Stomach (tissue), 9 donors: ENCODE measurements around the gene RXRA. TPM values are rescaled to one million over a fixed set of nuclear protein-coding genes. Genes with fewer than 3 reads are reported as not detected.

ENCODE experiments used
- DNase-seq, 2 donors: peaks; one replicate each; pipeline versions ENCODE4 v3.0.0 to v3.0.0-alpha.2; 2013 to 2019
- H3K27ac ChIP-seq, 5 donors: fragments of 200-600 bp in 4 of 5; sonication (generic) in 4 of 5; one replicate each; pipeline ENCODE4 v1.5.1; 2013 to 2019; ENCODE audit warnings: mild to moderate bottlenecking in 1 of 5, moderate library complexity in 1 of 5
- H3K27me3 ChIP-seq, 3 donors: fragments of 200-600 bp; sonication (generic); one replicate each; pipeline ENCODE4 v1.5.1; 2017 to 2019; ENCODE audit warnings: mixed run types in 1 of 3
- H3K36me3 ChIP-seq, 4 donors: fragments of 200-600 bp; sonication (generic); 1 replicate in 3 of 4; 2 replicates in 1 of 4; pipeline ENCODE4 v1.5.1; 2016 to 2019
- H3K4me1 ChIP-seq, 4 donors: fragments of 200-600 bp; sonication (generic); one replicate each; pipeline ENCODE4 v1.5.1; 2016 to 2019
- H3K4me3 ChIP-seq, 4 donors: fragments of 200-600 bp; sonication (generic) in 3 of 4; one replicate each; pipeline ENCODE4 v1.5.1; 2016 to 2019; ENCODE audit warnings: mild to moderate bottlenecking in 1 of 4
- H3K9me3 ChIP-seq, 4 donors: fragments of 200-600 bp; sonication (generic); one replicate each; pipeline ENCODE4 v1.5.1; 2016 to 2019
- CTCF ChIP-seq, 7 experiments: fragments of 450-650 bp in 4 of 7; fragments of 200-600 bp in 3 of 7; sonication (generic) in 3 of 7; IDR thresholded peaks; one replicate each; pipeline ENCODE4 v1.5.1; 2016 to 2019; ENCODE audit warnings: antibody characterized with exemption in 7 of 7, control low read depth in 2 of 7, mild to moderate bottlenecking in 1 of 7
- EP300 ChIP-seq: sonication (generic); formaldehyde crosslinking; IDR thresholded peaks from one replicate; pipeline ENCODE4 v1.6.1; 2017; ENCODE audit warnings: antibody characterized with exemption
- POLR2A ChIP-seq, 4 donors: fragments of 450-650 bp; IDR thresholded peaks; one replicate each; pipeline ENCODE4 v1.6.1; 2016; ENCODE audit warnings: antibody characterized with exemption in 4 of 4, control low read depth in 2 of 4, mild to moderate bottlenecking in 1 of 4, moderate library complexity in 1 of 4
- POLR2AphosphoS5 ChIP-seq, 3 donors: sonication (generic); formaldehyde crosslinking; IDR thresholded peaks; one replicate each; pipeline ENCODE4 v1.6.1; 2016; ENCODE audit warnings: antibody characterized with exemption in 3 of 3
- WGBS, 5 donors: extraction: QIAGEN DNeasy Blood & Tissue Kit in 3 of 5; methylation state at CpG; one replicate each; pipeline versions ENCODE4 v1.1.5 to v1.1.7; 2013 to 2018; 5-methylcytosine and 5-hydroxymethylcytosine counted together
- intact Hi-C: fragments of 100-400 bp; cut with DNase I; formaldehyde crosslinking; loops from one replicate; pipeline ENCODE4 v1.15.1; 2023; ENCODE audit warnings: low total_unique reads
- polyA plus RNA-seq, 3 donors: library from polyadenylated mRNA; stranded (reverse); fragments of 200-250 nt; gene quantifications; one replicate each; pipeline ENCODE4 v1.2.3, GENCODE V29; 2013
- total RNA-seq, 5 donors: library from RNA; depleted of rRNA; stranded (reverse); fragments of >200 nt; gene quantifications; one replicate each; pipeline versions ENCODE4 v1.1.0 to v1.2.3, GENCODE V29; 2014 to 2016
- donor health status: healthy with polysubstance abuse.
- donor health status: Bipolar disorder and iron deficiency.
- donor health status: healthy.

The RXRA gene
- total and polyA plus RNA-seq, 8 donors, result 14.0 to 68.4 (median 29.3) TPM

GRCh38 chr9:134329886-134330285, 3.6 kb downstream of the RXRA start:
- intact Hi-C loops, result loop anchor here (10.0 kb wide), 2 partner anchors 105 to 155 kb away; no protein-coding TSS in a partner anchor
- DNase-seq, result peak in 1 of 2 donors; percentile 50
- Histone ChIP-seq H3K4me3 (peak overlapping the region; percentile 67 to 77 (median 70)), H3K9me3 (no peaks in the 10 kb centered on the region), H3K4me1 (peaks cover 77 to 84% (median 83%) of the 10 kb centered on the region in 4 donors), H3K36me3 (no peaks in the 10 kb centered on the region), H3K27ac (peak overlapping the region; percentile 81 to 91 (median 90)), H3K27me3 (no peaks in the 10 kb centered on the region)
- 11 to 25% (median 17%) methylated on average over 4 to 5 of the region's 5 CpGs for WGBS, 5 donors
- no peak for TF ChIP-seq POLR2A (IDR thresholded peaks at IDR 0.05)
- TF ChIP-seq EP300, result no peak
- no peak for TF ChIP-seq CTCF (IDR thresholded peaks at IDR 0.05)
- TF ChIP-seq POLR2AphosphoS5 (IDR thresholded peaks at IDR 0.05), result no peak

GRCh38 chr9:134330590-134330989, 4.3 kb downstream of the RXRA start:
- intact Hi-C loops, result loop anchor here (10.0 kb wide), 2 partner anchors 104 to 156 kb away; no protein-coding TSS in a partner anchor
- H3K4me1 ChIP-seq, result peaks cover 76 to 87% (median 85%) of the 10 kb centered on the region in 4 donors
- H3K4me3 ChIP-seq, result no peak overlapping the region

GRCh38 chr9:134331186-134332025, 5.2 kb downstream of the RXRA start:
- intact Hi-C loops, result loop anchor here (10.0 kb wide), 2 partner anchors 103 to 157 kb away; no protein-coding TSS in a partner anchor
- Histone ChIP-seq H3K27ac (peak overlapping the region in 1 of 5 donors; percentile 90), H3K4me3 (no peak overlapping the region), H3K27me3 (no peaks in the 10 kb centered on the region), H3K36me3 (no peaks in the 10 kb centered on the region), H3K9me3 (no peaks in the 10 kb centered on the region), H3K4me1 (peaks cover 85 to 95% (median 93%) of the 10 kb centered on the region in 4 donors)
- WGBS, 5 donors, result 70 to 91% (median 87%) methylated on average over 21 to 30 of the region's 30 CpGs
- TF ChIP-seq EP300 (no peak), POLR2A (IDR thresholded peaks at IDR 0.05) (no peak), CTCF (IDR thresholded peaks at IDR 0.05) (no peak), POLR2AphosphoS5 (IDR thresholded peaks at IDR 0.05) (no peak)
- no peak for DNase-seq

More at GRCh38 chr9:134330590-134330989, 4.3 kb downstream of the RXRA start:
- no peaks in the 10 kb centered on the region for H3K36me3 ChIP-seq
- TF ChIP-seq POLR2A (IDR thresholded peaks at IDR 0.05) (no peak), CTCF (IDR thresholded peaks at IDR 0.05) (no peak), EP300 (no peak), POLR2AphosphoS5 (IDR thresholded peaks at IDR 0.05) (no peak)
- no peaks in the 10 kb centered on the region for H3K9me3 ChIP-seq
- H3K27ac ChIP-seq, result peak overlapping the region in 4 of 5 donors; percentile 13 to 91 (median 90)
- DNase-seq, result no peak
- 68 to 89% (median 82%) methylated on average over 2 to 3 of the region's 3 CpGs for WGBS, 5 donors
- H3K27me3 ChIP-seq, result no peaks in the 10 kb centered on the region

GRCh38 chr9:134332266-134332665, 6.0 kb downstream of the RXRA start:
- no peak for TF ChIP-seq CTCF (IDR thresholded peaks at IDR 0.05)
- no peak for TF ChIP-seq POLR2AphosphoS5 (IDR thresholded peaks at IDR 0.05)
- TF ChIP-seq POLR2A (IDR thresholded peaks at IDR 0.05), result no peak
- no peak for TF ChIP-seq EP300
- intact Hi-C loops, result loop anchor here (10.0 kb wide), 2 partner anchors 103 to 157 kb away; no protein-coding TSS in a partner anchor
- Histone ChIP-seq H3K36me3 (no peaks in the 10 kb centered on the region), H3K4me1 (peaks cover 92 to 100% (median 99%) of the 10 kb centered on the region in 4 donors), H3K27me3 (no peaks in the 10 kb centered on the region), H3K9me3 (no peaks in the 10 kb centered on the region), H3K27ac (no peak overlapping the region), H3K4me3 (peak overlapping the region in 1 of 4 donors; percentile 32)
- 50 to 66% (median 56%) methylated on average over 2 to 13 of the region's 13 CpGs for WGBS, 5 donors
- DNase-seq, result no peak
